H1 (cell line): Measurements from ENCODE around the gene MECP2. TPM values are rescaled to one million over a fixed set of nuclear protein-coding genes. Genes with fewer than 3 reads are reported as not detected.

Experiments
- CBX5 ChIP-seq: fragments of 300-800, 300-1000 bp; sonication (generic); IDR thresholded peaks from 2 replicates; pipeline ENCODE4 v1.7.1; 2016; ENCODE audit warnings: antibody characterized with exemption, low read length, low read depth
- CTBP2 ChIP-seq: IDR thresholded peaks from 2 replicates; pipeline ENCODE4 v1.7.0; 2011; ENCODE audit warnings: borderline replicate concordance, mild to moderate bottlenecking, moderate library complexity, mixed read lengths, low read length; ENCODE audit not compliant: insufficient read depth, insufficient read length
- polyA plus RNA-seq, 7 experiments: library from polyadenylated mRNA; depleted of rRNA in 3 of 7; stranded (reverse) in 5 of 7; unstranded in 2 of 7; fragments of >200 nt in 5 of 7; fragments of 200-250 nt in 2 of 7; gene quantifications; 1 replicate in 5 of 7; 2 replicates in 1 of 7; 4 replicates in 1 of 7; pipeline versions ENCODE4 v1.2.1 to v1.2.3, GENCODE V29; 2011 to 2013; ENCODE audit warnings: missing spikeins in 2 of 7, mixed read lengths in 2 of 7
- total RNA-seq: library from RNA; stranded (reverse); fragmentation: NEBNext Ultra II Directional; extraction: Animal tissue kit (Norgen Biotek cat#: 25700); gene quantifications from 2 replicates; pipeline ENCODE4 v1.2.1, GENCODE V29; 2021

The MECP2 gene
- total and polyA plus RNA-seq, 2 of the 8 experiments (the other 6 are each of a cell fraction or from before 2014, with no cell fraction given) = 5.0 to 32.4 TPM

DNA sequence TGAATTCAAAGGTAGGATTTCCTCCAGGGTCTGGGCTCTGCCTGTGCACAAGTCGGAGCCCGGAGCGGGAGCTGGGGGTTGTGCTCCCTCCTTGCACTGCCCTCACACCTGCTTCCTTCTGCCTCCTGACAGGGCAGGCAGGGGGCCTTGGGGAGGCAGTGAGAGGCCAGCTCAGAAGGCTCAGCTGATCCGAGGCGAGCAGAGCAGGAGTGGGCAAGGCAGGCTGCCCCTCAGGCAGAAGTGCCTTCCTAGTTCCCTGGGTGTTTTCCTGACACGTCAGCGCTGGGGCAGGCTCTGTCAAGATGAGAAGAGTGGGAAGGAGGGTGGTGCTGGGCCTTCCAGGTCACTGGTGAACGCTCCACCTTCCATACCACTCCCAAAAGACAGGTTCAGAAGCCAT lies 72.3 kb downstream of the MECP2 start (continued):
- TF ChIP-seq CBX5 = no peak
- no peak for TF ChIP-seq CTBP2
